Neural cell (in vitro differentiated cells): ENCODE results near the gene PROK1. TPM values are rescaled to one million over a fixed set of nuclear protein-coding genes. Genes with fewer than 3 reads are reported as not detected.

Experiments
- H2AFZ ChIP-seq: fragments of 200-600, 300-800 bp; sonication (generic), shearing (Covaris generic); 2 replicates; pipeline ENCODE4 v1.6.0; 2014; ENCODE audit warnings: low read depth, mild to moderate bottlenecking, antibody characterized with exemption, low read length, moderate library complexity
- H3F3A ChIP-seq: fragments of 200-600 bp; shearing (Covaris generic); 2 replicates; pipeline ENCODE4 v1.6.1; 2016; ENCODE audit warnings: mild to moderate bottlenecking, moderate library complexity, mixed read lengths, antibody characterized with exemption, low read length; ENCODE audit not compliant: insufficient read depth, poor library complexity, severe bottlenecking
- H3K27ac ChIP-seq: fragments of 200-600, 300-800 bp; sonication (generic), shearing (Covaris generic); 2 replicates; pipeline ENCODE4 v1.5.1; 2014; ENCODE audit warnings: mild to moderate bottlenecking, low read length, moderate library complexity
- H3K27me3 ChIP-seq: fragments of 300-800, 200-600 bp; sonication (generic), shearing (Covaris generic); 2 replicates; pipeline ENCODE4 v1.6.0; 2014; ENCODE audit warnings: mild to moderate bottlenecking, low read depth, low read length, moderate library complexity; ENCODE audit not compliant: insufficient read depth
- H3K36me3 ChIP-seq: fragments of 300-800, 200-600 bp; sonication (generic), shearing (Covaris generic); 2 replicates; pipeline ENCODE4 v1.5.1; 2014; ENCODE audit warnings: mild to moderate bottlenecking, antibody characterized with exemption, low read length, moderate library complexity; ENCODE audit not compliant: insufficient read depth
- H3K4me2 ChIP-seq: fragments of 300-800, 200-600 bp; sonication (generic), shearing (Covaris generic); 2 replicates; pipeline ENCODE4 v1.6.0; 2014; ENCODE audit warnings: mild to moderate bottlenecking, low read length
- H3K4me3 ChIP-seq: fragments of 300-800, 200-600 bp; sonication (generic), shearing (Covaris generic); 2 replicates; pipeline ENCODE4 v1.5.1; 2014; ENCODE audit warnings: mild to moderate bottlenecking, low read length, moderate library complexity
- H3K79me2 ChIP-seq: fragments of 200-600 bp; shearing (Covaris generic); replicated peaks from 2 replicates; pipeline ENCODE4 v1.6.0; 2014; ENCODE audit warnings: mild to moderate bottlenecking, low read length, moderate library complexity; ENCODE audit not compliant: insufficient read depth
- H3K9ac ChIP-seq: fragments of 300-800, 200-600 bp; sonication (generic), shearing (Covaris generic); 2 replicates; pipeline ENCODE4 v1.6.1; 2016; ENCODE audit warnings: mild to moderate bottlenecking, low read length, mixed read lengths
- H3K9me2 ChIP-seq: fragments of 200-600 bp; shearing (Covaris generic); 2 replicates; pipeline ENCODE4 v1.6.1; 2016; ENCODE audit warnings: mild to moderate bottlenecking, low read length, mixed read lengths; ENCODE audit not compliant: insufficient read depth
- H3K9me3 ChIP-seq: fragments of 200-600, 300-800 bp; sonication (generic), shearing (Covaris generic); 2 replicates; pipeline ENCODE4 v1.6.1; 2016; ENCODE audit warnings: mild to moderate bottlenecking, mixed run types, low read length, moderate library complexity, mixed read lengths
- H4K20me1 ChIP-seq: fragments of 200-600 bp; shearing (Covaris generic); 2 replicates; pipeline ENCODE4 v1.6.1; 2016; ENCODE audit warnings: mild to moderate bottlenecking, mixed run types; ENCODE audit not compliant: insufficient read depth
- CTCF ChIP-seq: fragments of 450-650 bp; IDR thresholded peaks from 2 replicates; pipeline ENCODE4 v1.5.1; 2014; ENCODE audit warnings: antibody characterized with exemption, mild to moderate bottlenecking, moderate library complexity; ENCODE audit not compliant: poor library complexity, severe bottlenecking
- EP300 ChIP-seq: fragments of 450-650 bp; conservative IDR thresholded peaks from 2 replicates; pipeline ENCODE4 v1.6.1; 2014; ENCODE audit warnings: antibody characterized with exemption, mild to moderate bottlenecking, moderate library complexity; ENCODE audit not compliant: poor library complexity, severe bottlenecking
- EZH2 ChIP-seq: fragments of 200-600, 300-800 bp; shearing (Covaris generic), sonication (generic); IDR thresholded peaks from 2 replicates; pipeline ENCODE4 v1.6.1; 2014; ENCODE audit warnings: antibody characterized with exemption, low read length, borderline replicate concordance, mild to moderate bottlenecking; ENCODE audit not compliant: insufficient read depth, poor library complexity, severe bottlenecking
- MXI1 ChIP-seq: fragments of 450-650 bp; conservative IDR thresholded peaks from 2 replicates; pipeline ENCODE4 v1.6.1; 2014; ENCODE audit warnings: antibody characterized with exemption, mild to moderate bottlenecking; ENCODE audit not compliant: poor library complexity, severe bottlenecking
- POLR2AphosphoS5 ChIP-seq: IDR thresholded peaks from 2 replicates; pipeline ENCODE4 v1.6.1; 2012
- RAD21 ChIP-seq: fragments of 450-650 bp; conservative IDR thresholded peaks from 2 replicates; pipeline ENCODE4 v1.6.1; 2014; ENCODE audit warnings: antibody characterized with exemption, mild to moderate bottlenecking, moderate library complexity
- REST ChIP-seq: IDR thresholded peaks from 2 replicates; pipeline ENCODE4 v1.6.1; 2012; ENCODE audit warnings: borderline replicate concordance
- SMC3 ChIP-seq: fragments of 450-650 bp; conservative IDR thresholded peaks from 2 replicates; pipeline ENCODE4 v1.6.1; 2014; ENCODE audit warnings: antibody characterized with exemption, mild to moderate bottlenecking, moderate library complexity; ENCODE audit not compliant: poor library complexity
- TAF1 ChIP-seq: IDR thresholded peaks from 2 replicates; pipeline ENCODE4 v1.6.1; 2012; ENCODE audit warnings: low read depth
- polyA plus RNA-seq: library from polyadenylated mRNA; depleted of rRNA; stranded (reverse); fragments of >200 nt; gene quantifications from 2 replicates; pipeline ENCODE4 v1.2.3, GENCODE V29; 2014

Gene PROK1
- polyA plus RNA-seq, 1 donor from 2014 or later = 0.54 TPM

- no peaks in the 10 kb centered on the region for H3K9me3 ChIP-seq
- H3K27ac ChIP-seq = no peak overlapping the region
- H4K20me1 ChIP-seq = no peaks in the 10 kb centered on the region
- no peaks in the 10 kb centered on the region for H3F3A ChIP-seq
- no peaks in the 10 kb centered on the region for H3K36me3 ChIP-seq
- no peak overlapping the region for H3K4me2 ChIP-seq
- no peak overlapping the region for H2AFZ ChIP-seq
- H3K9ac ChIP-seq = no peak overlapping the region
- no peak overlapping the region for H3K4me3 ChIP-seq
- H3K79me2 ChIP-seq = no peaks in the 10 kb centered on the region
- H3K27me3 ChIP-seq = no peaks in the 10 kb centered on the region
- TF ChIP-seq SMC3 = no peak
- no peak for TF ChIP-seq POLR2AphosphoS5
- TF ChIP-seq EZH2 = no peak
- no peak for TF ChIP-seq EP300
- TF ChIP-seq RAD21 = no peak
- no peak for TF ChIP-seq MXI1
- H3K9me2 ChIP-seq = no peaks in the 10 kb centered on the region
Measured at GRCh38 chr1:110480356-110481096, 29.6 kb downstream of the PROK1 start.

- Histone ChIP-seq H3K4me3 (no peak overlapping the region), H3F3A (no peaks in the 10 kb centered on the region), H3K27me3 (no peaks in the 10 kb centered on the region), H3K36me3 (no peaks in the 10 kb centered on the region), H3K27ac (no peak overlapping the region), H3K79me2 (no peaks in the 10 kb centered on the region), H4K20me1 (no peaks in the 10 kb centered on the region), H3K9ac (no peak overlapping the region), H3K9me2 (no peaks in the 10 kb centered on the region), H3K4me2 (no peak overlapping the region), H3K9me3 (no peaks in the 10 kb centered on the region), H2AFZ (no peak overlapping the region)
- TF ChIP-seq MXI1 = no peak
- no peak for TF ChIP-seq REST
- no peak for TF ChIP-seq POLR2AphosphoS5
- TF ChIP-seq EZH2 = no peak
- TF ChIP-seq SMC3 = no peak
- no peak for TF ChIP-seq EP300
- TF ChIP-seq TAF1 = no peak
- no peak for TF ChIP-seq RAD21
- TF ChIP-seq CTCF = no peak
Measured at GRCh38 chr1:110481968-110482623, 31.1 kb downstream of the PROK1 start.
